HepG2 (cell line): ENCODE data around the gene GNAS-AS1. TPM values are rescaled to one million over a fixed set of nuclear protein-coding genes. Genes with fewer than 3 reads are reported as not detected.

Experiments used
- ATAC-seq: fragments of 200-7000 bp; cut with Tn5 transposase; 3 replicates; pipeline ENCODE4 v1.9.1; 2020; ENCODE audit warnings: mild to moderate bottlenecking, moderate library complexity
- BruUV-seq: library from RNA; stranded (reverse); fragments of 400-500 nt; replicated peaks from 2 replicates; lab custom pipeline; 2021; lab: Mats Ljungman, UMichigan
- CTCF ChIA-PET: fragments of 300-600 bp; formaldehyde crosslinking; extraction: SDS; loops from one replicate; lab custom pipeline; 2021; ENCODE audit warnings: low total read pairs, inconsistent platforms, low intra/inter-chr PET ratio; lab: Yijun Ruan, JAX
- POLR2A ChIA-PET: fragments of 350-600 bp; sonication (Branson Sonifier 250); formaldehyde crosslinking; loops from one replicate; lab custom pipeline; 2020; ENCODE audit warnings: antibody characterized with exemption, inconsistent platforms; lab: Yijun Ruan, JAX
- DNase-seq: peaks from one replicate; pipeline ENCODE4 v3.0.0-alpha.2; 2015; ENCODE audit warnings: low spot score
- FAIRE-seq: peaks from 3 replicates; lab custom pipeline; 2011; peaks lifted over from hg19 to GRCh38; lab: Jason Lieb, UNC
- H2AFZ ChIP-seq: one replicate; pipeline ENCODE4 v1.6.1; 2011; ENCODE audit warnings: low read length, inconsistent platforms
- H3K27ac ChIP-seq: fragments of 300-600 bp; 3 replicates; pipeline ENCODE4 v1.8.0; 2011; ENCODE audit warnings: mixed run types, mild to moderate bottlenecking, mixed read lengths, low read length, inconsistent platforms; ENCODE audit not compliant: insufficient read depth; ENCODE audit errors: extremely low read length
- H3K27me3 ChIP-seq, 2 experiments: fragments of 200-600 bp in 1 of 2; 2 replicates in 1 of 2; 3 replicates in 1 of 2; pipeline versions ENCODE4 v1.6.0 to v1.8.0; 2011; ENCODE audit warnings: low read length in 2 of 2, mild to moderate bottlenecking in 2 of 2, moderate library complexity in 2 of 2, inconsistent platforms in 1 of 2; ENCODE audit not compliant: insufficient read depth in 2 of 2, control insufficient read depth in 1 of 2
- H3K36me3 ChIP-seq, 2 experiments: fragments of 200-600 bp in 1 of 2; replicated peaks in 1 of 2; 2 replicates in 1 of 2; 3 replicates in 1 of 2; pipeline versions ENCODE4 v1.5.1 to v1.8.0; 2011; ENCODE audit warnings: low read length in 2 of 2, inconsistent platforms in 1 of 2; ENCODE audit not compliant: insufficient read depth in 2 of 2, control insufficient read depth in 1 of 2
- H3K4me1 ChIP-seq: 2 replicates; pipeline ENCODE4 v1.5.1; 2012; ENCODE audit warnings: low read length, inconsistent platforms; ENCODE audit not compliant: insufficient read depth
- H3K4me2 ChIP-seq: 2 replicates; pipeline ENCODE4 v1.6.0; 2011; ENCODE audit warnings: low read depth, low read length, inconsistent platforms
- H3K4me3 ChIP-seq, 3 experiments: fragments of 200-600 bp in 1 of 3; sonication (generic), shearing (Covaris generic) in 1 of 3; replicated peaks in 1 of 3; 2 replicates each; pipeline ENCODE4 v1.5.1; 2011 to 2016; ENCODE audit warnings: low read length in 3 of 3, inconsistent platforms in 2 of 3, low read depth in 2 of 3, mild to moderate bottlenecking in 2 of 3, control low read depth in 1 of 3, mixed read lengths in 1 of 3; ENCODE audit not compliant: insufficient read depth in 1 of 3
- H3K79me2 ChIP-seq: one replicate; pipeline ENCODE4 v1.6.1; 2011; ENCODE audit warnings: low read length, inconsistent platforms; ENCODE audit not compliant: insufficient read depth
- H3K9ac ChIP-seq: 2 replicates; pipeline ENCODE4 v1.6.0; 2011; ENCODE audit warnings: mild to moderate bottlenecking, low read depth, low read length, inconsistent platforms; ENCODE audit not compliant: insufficient read depth
- H3K9me3 ChIP-seq: 2 replicates; pipeline ENCODE4 v1.5.1; 2012; ENCODE audit warnings: mild to moderate bottlenecking, low read length
- H4K20me1 ChIP-seq: 2 replicates; pipeline ENCODE4 v1.6.0; 2011; ENCODE audit warnings: inconsistent platforms, mild to moderate bottlenecking, low read length, moderate library complexity; ENCODE audit not compliant: insufficient read depth
- AGO1 ChIP-seq: fragments of 200-400 bp; formaldehyde crosslinking; IDR thresholded peaks from 2 replicates; pipeline ENCODE4 v1.6.1; 2017; ENCODE audit warnings: mild to moderate bottlenecking, low read depth, low read length, moderate library complexity; ENCODE audit not compliant: poor library complexity, severe bottlenecking
- ATAD3A ChIP-seq: sonication (generic); formaldehyde crosslinking; IDR thresholded peaks from 2 replicates; pipeline ENCODE4 v1.4.0; 2020; ENCODE audit warnings: missing genetic modification reagents
- CBX5 ChIP-seq: sonication (generic); formaldehyde crosslinking; IDR thresholded peaks from 2 replicates; pipeline ENCODE4 v1.4.0; 2020; ENCODE audit warnings: missing genetic modification reagents, borderline replicate concordance
- CREM ChIP-seq, 2 experiments: sonication (generic) in 1 of 2; formaldehyde crosslinking in 1 of 2; IDR thresholded peaks; 2 replicates each; pipeline versions ENCODE4 v1.4.0 to v1.6.1; 2016 to 2020; ENCODE audit warnings: antibody characterized with exemption in 1 of 2, mild to moderate bottlenecking in 1 of 2, missing genetic modification reagents in 1 of 2
- FOXA1 ChIP-seq, 2 experiments: fragments of 450-650 bp in 1 of 2; sonication (generic) in 1 of 2; formaldehyde crosslinking in 1 of 2; IDR thresholded peaks; 2 replicates each; pipeline versions ENCODE4 v1.4.0 to v1.6.1; 2016 to 2020; ENCODE audit warnings: missing genetic modification reagents in 1 of 2
- GATA4 ChIP-seq: sonication (generic); IDR thresholded peaks from 2 replicates; pipeline ENCODE4 v1.6.1; 2016; ENCODE audit warnings: antibody characterized with exemption, low read depth, borderline replicate concordance
- GRHL1 ChIP-seq: sonication (generic); formaldehyde crosslinking; conservative IDR thresholded peaks from 2 replicates; pipeline ENCODE4 v1.8.0; 2022; ENCODE audit warnings: missing genetic modification reagents
- GTF2F1 ChIP-seq: fragments of 150-350 bp; IDR thresholded peaks from 2 replicates; pipeline ENCODE4 v1.6.1; 2014; ENCODE audit warnings: low read length
- KDM6A ChIP-seq: IDR thresholded peaks from 2 replicates; pipeline ENCODE4 v1.6.1; 2016; ENCODE audit warnings: low read depth
- RARG ChIP-seq: sonication (generic); formaldehyde crosslinking; IDR thresholded peaks from 2 replicates; pipeline ENCODE4 v1.4.0; 2020; ENCODE audit warnings: low read depth, mild to moderate bottlenecking, missing genetic modification reagents
- ZBED4 ChIP-seq: sonication (generic); formaldehyde crosslinking; IDR thresholded peaks from 2 replicates; pipeline ENCODE4 v1.4.0; 2020; ENCODE audit warnings: missing genetic modification reagents, borderline replicate concordance
- ZBTB26 ChIP-seq: IDR thresholded peaks from 2 replicates; pipeline ENCODE4 v1.6.1; 2016; ENCODE audit warnings: missing compliant biosample characterization, missing genetic modification reagents, borderline replicate concordance
- ZBTB3 ChIP-seq: sonication (generic); formaldehyde crosslinking; IDR thresholded peaks from 2 replicates; pipeline ENCODE4 v1.4.0; 2020; ENCODE audit warnings: low read depth, mild to moderate bottlenecking, moderate library complexity, missing genetic modification reagents, borderline replicate concordance
- ZNF331 ChIP-seq: sonication (generic); formaldehyde crosslinking; IDR thresholded peaks from 2 replicates; pipeline ENCODE4 v1.4.0; 2020; ENCODE audit warnings: missing genetic modification reagents
- ZNF552 ChIP-seq: sonication (generic); formaldehyde crosslinking; IDR thresholded peaks from 2 replicates; pipeline ENCODE4 v1.9.0; 2022; ENCODE audit warnings: missing genetic modification reagents, mild to moderate bottlenecking, borderline replicate concordance
- ZNF556 ChIP-seq: sonication (generic); formaldehyde crosslinking; IDR thresholded peaks from 2 replicates; pipeline ENCODE4 v1.4.0; 2020; ENCODE audit warnings: mild to moderate bottlenecking, missing genetic modification reagents, borderline replicate concordance
- WGBS: methylation state at CpG from one replicate; pipeline ENCODE4 v1.1.6; 2017; ENCODE audit warnings: low lambda C conversion rate; 5-methylcytosine and 5-hydroxymethylcytosine counted together
- in situ Hi-C: cut with HindIII; loops from 2 replicates; pipeline ENCODE4 v1.10.0; 2017; ENCODE audit warnings: low pct_unique_long_range_greater_than_20kb; ENCODE audit not compliant: extremely low pct_ligation_motif_present
- intact Hi-C: fragments of 100-400 bp; cut with micrococcal nuclease; formaldehyde crosslinking; loops from one replicate; pipeline ENCODE4 v1.10.0; 2022; ENCODE audit not compliant: unreplicated experiment
- polyA plus RNA-seq, 8 experiments: library from polyadenylated mRNA; depleted of rRNA in 3 of 8; stranded (reverse) in 7 of 8; unstranded in 1 of 8; fragments of >200 nt; fragmentation: Illumina TruSeq in 4 of 8; extraction: Trizol in 4 of 8; gene quantifications; 2 replicates each; pipeline versions ENCODE4 v1.2.1 to v1.2.3, GENCODE V29; 2011 to 2016; ENCODE audit warnings: low read depth in 4 of 8, missing spikeins in 1 of 8, mixed read lengths in 1 of 8; ENCODE audit not compliant: insufficient read depth in 1 of 8
- total RNA-seq, 5 experiments: library from RNA; depleted of rRNA; stranded (reverse); fragments of >200 nt; fragmentation: Illumina TruSeq; extraction: Trizol; gene quantifications; 2 replicates each; pipeline ENCODE4 v1.2.3, GENCODE V29; 2016; ENCODE audit warnings: low read depth in 1 of 5

GNAS-AS1 gene
- total and polyA plus RNA-seq, 2 of the 13 experiments (the other 11 are each of a cell fraction or from before 2014, with no cell fraction given), result not detected

- TF ChIP-seq CBX5 (no peak), ZBTB3 (CRISPR knock-in tag) (no peak), RARG (CRISPR knock-in tag) (no peak), AGO1 (no peak), CREM (IDR thresholded peaks at IDR 0.05) (no peak), CREM (CRISPR knock-in tag; IDR thresholded peaks at IDR 0.05) (no peak), KDM6A (CRISPR knock-in tag) (no peak), ZNF552 (CRISPR knock-in tag) (no peak), ZBTB26 (no peak), ZNF556 (CRISPR knock-in tag) (no peak), GRHL1 (no peak)
These were observed 11.2 kb downstream of the GNAS-AS1 start (continued) for GRCh38 chr20:58839474-58839874.

- H4K20me1 ChIP-seq, result no peaks in the 10 kb centered on the region
- no peaks in the 10 kb centered on the region for H3K79me2 ChIP-seq
- H3K4me1 ChIP-seq, result no peaks in the 10 kb centered on the region
- no peak for ATAC-seq
- H3K27ac ChIP-seq, result no peak overlapping the region
- no peak for DNase-seq
- H3K4me2 ChIP-seq, result no peak overlapping the region
- no peaks in the 10 kb centered on the region for H3K36me3 ChIP-seq
- no peak overlapping the region for H3K4me3 ChIP-seq
- POLR2A ChIA-PET, result interaction anchor here (0.6 kb wide), 1 partner anchor 144 kb away, joined by 4 read pairs; no protein-coding TSS in a partner anchor
- H3K27me3 ChIP-seq, result peaks cover 8 to 87% of the 10 kb centered on the region in 2 experiments; a peak in 4 of 5 replicates
- H3K9me3 ChIP-seq, result no peaks in the 10 kb centered on the region
- BruUV-seq, result no TSS peak
- intact Hi-C loops (loop anchor here (5.0 kb wide), 1 partner anchor 591 kb away; no protein-coding TSS in a partner anchor), in situ Hi-C loops (no loop called here)
- H2AFZ ChIP-seq, result no peak overlapping the region
- no peak overlapping the region for H3K9ac ChIP-seq
- FAIRE-seq, result no peak
- CTCF ChIA-PET, result interaction anchor here (3.0 kb wide), 1 partner anchor 357 kb away, joined by 12 read pairs; no protein-coding TSS in a partner anchor
- WGBS, result 21% methylated on average over 4 of the region's 4 CpGs
- TF ChIP-seq GATA4 (no peak), ZBED4 (CRISPR knock-in tag) (no peak), ATAD3A (CRISPR knock-in tag) (no peak), FOXA1 (IDR thresholded peaks at IDR 0.05) (no peak), FOXA1 (CRISPR knock-in tag; IDR thresholded peaks at IDR 0.05) (no peak), ZNF331 (no peak), GTF2F1 (no peak)
These were observed 12.5 kb downstream of the GNAS-AS1 start for GRCh38 chr20:58838174-58838573.
